GM12878 (cell line): ENCODE measurements around the gene MT1B. TPM values are rescaled to one million over a fixed set of nuclear protein-coding genes. Genes with fewer than 3 reads are reported as not detected.
A peak's percentile ranks its signal among the peaks of the same experiment; 100 is the strongest.

Experiments
- ATAC-seq: fragments of 200-7000 bp; cut with Tn5 transposase; 3 replicates; pipeline ENCODE4 v1.9.1; 2020; ENCODE audit warnings: mild to moderate bottlenecking, moderate library complexity
- BruUV-seq: library from RNA; stranded (reverse); fragments of 400-500 nt; replicated peaks from 2 replicates; lab custom pipeline; 2021; lab: Mats Ljungman, UMichigan
- CTCF ChIA-PET: fragments of 300-600 bp; sonication (Branson Sonifier 250); formaldehyde crosslinking; extraction: SDS; loops from one replicate; lab custom pipeline; 2021; ENCODE audit warnings: inconsistent platforms; lab: Yijun Ruan, JAX
- POLR2A ChIA-PET: fragments of 350-600 bp; formaldehyde crosslinking; extraction: SDS; loops from one replicate; lab custom pipeline; 2021; ENCODE audit warnings: inconsistent platforms; lab: Charles Lee
- RAD21 ChIA-PET: fragments of 300-600 bp; sonication (Branson Sonifier 250); formaldehyde crosslinking; loops from one replicate; lab custom pipeline; 2023; ENCODE audit warnings: antibody characterized with exemption; ENCODE audit not compliant: unreplicated experiment; lab: Charles Lee
- SMC1A ChIA-PET: fragments of 300-600 bp; sonication (Branson Sonifier 250); formaldehyde crosslinking; loops from one replicate; lab custom pipeline; 2023; ENCODE audit not compliant: unreplicated experiment, uncharacterized antibody; lab: Charles Lee
- DNase-seq: peaks from one replicate; pipeline ENCODE4 v3.0.0-alpha.2; 2011; ENCODE audit warnings: low read depth, low spot score
- FAIRE-seq: peaks from 3 replicates; lab custom pipeline; 2011; peaks lifted over from hg19 to GRCh38; lab: Jason Lieb, UNC
- H2AFZ ChIP-seq: 2 replicates; pipeline ENCODE4 v1.6.0; 2011; ENCODE audit warnings: low read depth, low read length, control low read depth; ENCODE audit not compliant: control insufficient read depth
- H3K27ac ChIP-seq: 2 replicates; pipeline ENCODE4 v1.5.1; 2011; ENCODE audit warnings: control low read depth; ENCODE audit not compliant: control insufficient read depth, insufficient read depth
- H3K27me3 ChIP-seq, 2 experiments: replicated peaks in 1 of 2; 2 replicates each; pipeline versions ENCODE4 v1.6.0 to v1.6.1; 2011; ENCODE audit warnings: low read length in 1 of 2; ENCODE audit not compliant: control insufficient read depth in 2 of 2, insufficient read depth in 2 of 2
- H3K36me3 ChIP-seq, 2 experiments: 2 replicates each; pipeline ENCODE4 v1.5.1; 2011; ENCODE audit warnings: low read length in 1 of 2; ENCODE audit not compliant: control insufficient read depth in 2 of 2, insufficient read depth in 2 of 2
- H3K4me1 ChIP-seq: 2 replicates; pipeline ENCODE4 v1.6.1; 2011; ENCODE audit warnings: mild to moderate bottlenecking, low read length, moderate library complexity, mixed read lengths; ENCODE audit not compliant: control insufficient read depth, insufficient read depth
- H3K4me2 ChIP-seq: 2 replicates; pipeline ENCODE4 v1.6.0; 2011; ENCODE audit warnings: control low read depth; ENCODE audit not compliant: control insufficient read depth, insufficient read depth
- H3K4me3 ChIP-seq: fragments of 200-600 bp; sonication (generic); 2 replicates; pipeline ENCODE4 v1.5.1; 2016
- H3K79me2 ChIP-seq: 2 replicates; pipeline ENCODE4 v1.6.0; 2011; ENCODE audit warnings: low read length; ENCODE audit not compliant: control insufficient read depth, insufficient read depth
- H3K9ac ChIP-seq: 2 replicates; pipeline ENCODE4 v1.8.0; 2011; ENCODE audit warnings: low read length, control low read depth, mixed read lengths; ENCODE audit not compliant: control insufficient read depth, insufficient read depth
- H3K9me3 ChIP-seq: replicated peaks from 3 replicates; pipeline ENCODE4 v1.5.1; 2011; ENCODE audit warnings: mild to moderate bottlenecking, low read length; ENCODE audit not compliant: control insufficient read depth, insufficient read depth
- H4K20me1 ChIP-seq: 2 replicates; pipeline ENCODE4 v1.6.0; 2011; ENCODE audit not compliant: control insufficient read depth, insufficient read depth
- ATF7 ChIP-seq: fragments of 450-650 bp; IDR thresholded peaks from 2 replicates; pipeline ENCODE4 v1.6.1; 2016; ENCODE audit warnings: low read depth, mild to moderate bottlenecking
- BACH1 ChIP-seq: fragments of 450-650 bp; IDR thresholded peaks from 2 replicates; pipeline ENCODE4 v1.6.1; 2017; ENCODE audit warnings: mild to moderate bottlenecking, borderline replicate concordance
- CEBPZ ChIP-seq: fragments of 150-350 bp; IDR thresholded peaks from 2 replicates; pipeline ENCODE4 v1.6.1; 2016; ENCODE audit warnings: low read depth, low read length
- CHD2 ChIP-seq: IDR thresholded peaks from 2 replicates; pipeline ENCODE4 v1.6.1; 2011; ENCODE audit warnings: low read depth, low read length, improper control_type of control experiment, borderline replicate concordance
- FOXK2 ChIP-seq: fragments of 450-650 bp; IDR thresholded peaks from 2 replicates; pipeline ENCODE4 v1.6.1; 2017; ENCODE audit warnings: mild to moderate bottlenecking, moderate library complexity
- MEF2A ChIP-seq: IDR thresholded peaks from 2 replicates; pipeline ENCODE4 v1.6.1; 2011; ENCODE audit warnings: low read depth, mild to moderate bottlenecking, low read length, moderate library complexity; ENCODE audit not compliant: insufficient read depth
- NFXL1 ChIP-seq: fragments of 450-650 bp; IDR thresholded peaks from 2 replicates; pipeline ENCODE4 v1.6.1; 2017; ENCODE audit warnings: antibody characterized with exemption, mild to moderate bottlenecking, borderline replicate concordance
- POLR2AphosphoS2 ChIP-seq: IDR thresholded peaks from 2 replicates; pipeline ENCODE4 v1.6.1; 2011; ENCODE audit warnings: low read depth, mild to moderate bottlenecking, low read length, improper control_type of control experiment, moderate library complexity
- WGBS: methylation state at CpG from one replicate; pipeline ENCODE4 v1.1.6; 2016; ENCODE audit warnings: low lambda C conversion rate; ENCODE audit not compliant: insufficient replicate concordance, insufficient coverage; ENCODE audit errors: missing lambda C conversion rate; 5-methylcytosine and 5-hydroxymethylcytosine counted together
- in situ Hi-C: fragments of 300-500 bp; cut with MboI; formaldehyde crosslinking; loops from 9 replicates; pipeline ENCODE4 v1.14.3; 2018; ENCODE audit warnings: mixed read lengths
- intact Hi-C: fragments of 100-400 bp; cut with micrococcal nuclease; formaldehyde crosslinking; loops from one replicate; pipeline ENCODE4 v1.14.2; 2022; ENCODE audit not compliant: unreplicated experiment
- polyA plus RNA-seq, 11 experiments: library from polyadenylated mRNA; depleted of rRNA in 4 of 11; unstranded in 6 of 11; stranded (reverse) in 5 of 11; fragments of >200 nt; fragmentation: Nextera tagmentation in 4 of 11; fragmentation: Illumina TruSeq in 1 of 11; extraction: Ambion mirVana in 4 of 11; extraction: Trizol in 1 of 11; gene quantifications; 1 replicate in 1 of 11; 2 replicates in 10 of 11; pipeline versions ENCODE4 v1.2.1 to v1.2.3, GENCODE V29; 2011 to 2016; ENCODE audit warnings: inconsistent platforms in 2 of 11, missing spikeins in 2 of 11, low read depth in 1 of 11
- total RNA-seq, 4 experiments: library from RNA; depleted of rRNA in 3 of 4; stranded (reverse); fragments of >200 nt in 3 of 4; fragmentation: Illumina TruSeq in 1 of 4; extraction: Trizol in 1 of 4; gene quantifications; 2 replicates each; pipeline versions ENCODE4 v1.2.1 to v1.2.3, GENCODE V29; 2013 to 2021
- TF ChIP-seq, protein P1 (sequence below): fragments of 450-650 bp; IDR thresholded peaks from 2 replicates; pipeline ENCODE4 v1.6.1; 2016; ENCODE audit warnings: mild to moderate bottlenecking, moderate library complexity, borderline replicate concordance
- TF ChIP-seq, protein P2 (sequence below): IDR thresholded peaks from 2 replicates; pipeline ENCODE4 v1.6.1; 2012; ENCODE audit warnings: improper control_type of control experiment, low read depth, low read length; ENCODE audit not compliant: insufficient replicate concordance

Gene MT1B
- total and polyA plus RNA-seq, 10 of the 15 experiments (the other 5 are each of a cell fraction or from before 2014, with no cell fraction given) = not detected

DNA sequence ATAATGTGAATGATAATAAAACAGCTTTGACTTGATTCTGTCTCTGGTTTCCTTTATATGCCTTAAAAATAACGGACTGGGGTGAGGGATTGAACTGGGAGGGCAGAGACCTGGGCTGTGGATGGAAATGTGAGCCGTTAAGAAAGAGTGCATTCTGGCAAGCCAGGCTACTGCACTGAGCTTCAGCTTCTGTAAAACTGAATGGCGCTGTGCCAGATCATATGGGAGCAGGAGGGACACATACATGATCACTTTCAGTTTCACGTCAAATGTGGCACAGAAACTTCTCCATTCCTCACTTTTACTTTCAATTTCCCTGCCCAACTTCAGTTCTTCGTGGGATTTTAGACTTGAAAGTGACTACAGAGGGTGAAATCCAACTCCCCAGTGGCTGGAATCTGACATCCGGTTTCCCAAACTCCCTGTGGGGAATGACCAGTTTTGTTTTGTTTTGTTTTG, 42.2 kb upstream of the MT1B start:
- Histone ChIP-seq H3K4me2 (peak overlapping the region; percentile 82), H3K4me1 (peaks cover 25% of the 10 kb centered on the region), H3K9ac (no peak overlapping the region), H2AFZ (no peak overlapping the region), H3K27ac (peak overlapping the region; percentile 50; the same call in 1 of the 2 replicates), H3K27me3 (no peaks in the 10 kb centered on the region; a peak in 1 of 4 replicates), H3K36me3 (no peaks in the 10 kb centered on the region), H3K4me3 (peak overlapping the region; percentile 70), H3K79me2 (no peaks in the 10 kb centered on the region), H4K20me1 (no peaks in the 10 kb centered on the region), H3K9me3 (no peaks in the 10 kb centered on the region)
- BruUV-seq = no TSS peak
- ChIA-PET CTCF (interaction anchor here (1.0 to 10.0 kb wide), 5 partner anchors 9 to 92 kb away, joined by 4 to 77 read pairs (median 5); no protein-coding TSS in a partner anchor), SMC1A (interaction anchor here (1.0 to 4.6 kb wide), 4 partner anchors 9 to 92 kb away, joined by 3 to 27 read pairs (median 8); no protein-coding TSS in a partner anchor), POLR2A (interaction anchor here (1.2 to 1.7 kb wide), 4 partner anchors 16 to 73 kb away, joined by 3 to 6 read pairs (median 4); partner anchors contain the start of genes MT1E and MT1X), RAD21 (interaction anchor here (1.3 to 4.6 kb wide), 6 partner anchors 15 to 91 kb away, joined by 3 to 23 read pairs (median 5); partner anchors contain the start of gene MT1E)
- ATAC-seq (peak; percentile 66), DNase-seq (peak; percentile 87), FAIRE-seq (peak; percentile 78)
- intact Hi-C loops = loop anchor here (1.0 kb wide), 1 partner anchor 73 kb away; the partner anchor contains the start of gene MT1X
- in situ Hi-C loops = no loop called here
- 2% methylated on average over 6 of the region's 6 CpGs for WGBS
- TF ChIP-seq MEF2A (no peak), FOXK2 (no peak), ATF7 (peak; percentile 58), CHD2 (no peak), POLR2AphosphoS2 (no peak), BACH1 (peak; percentile 54; the same call in 1 of the 2 replicates), CEBPZ (no peak), NFXL1 (no peak)
- TF ChIP-seq, protein P1, sequence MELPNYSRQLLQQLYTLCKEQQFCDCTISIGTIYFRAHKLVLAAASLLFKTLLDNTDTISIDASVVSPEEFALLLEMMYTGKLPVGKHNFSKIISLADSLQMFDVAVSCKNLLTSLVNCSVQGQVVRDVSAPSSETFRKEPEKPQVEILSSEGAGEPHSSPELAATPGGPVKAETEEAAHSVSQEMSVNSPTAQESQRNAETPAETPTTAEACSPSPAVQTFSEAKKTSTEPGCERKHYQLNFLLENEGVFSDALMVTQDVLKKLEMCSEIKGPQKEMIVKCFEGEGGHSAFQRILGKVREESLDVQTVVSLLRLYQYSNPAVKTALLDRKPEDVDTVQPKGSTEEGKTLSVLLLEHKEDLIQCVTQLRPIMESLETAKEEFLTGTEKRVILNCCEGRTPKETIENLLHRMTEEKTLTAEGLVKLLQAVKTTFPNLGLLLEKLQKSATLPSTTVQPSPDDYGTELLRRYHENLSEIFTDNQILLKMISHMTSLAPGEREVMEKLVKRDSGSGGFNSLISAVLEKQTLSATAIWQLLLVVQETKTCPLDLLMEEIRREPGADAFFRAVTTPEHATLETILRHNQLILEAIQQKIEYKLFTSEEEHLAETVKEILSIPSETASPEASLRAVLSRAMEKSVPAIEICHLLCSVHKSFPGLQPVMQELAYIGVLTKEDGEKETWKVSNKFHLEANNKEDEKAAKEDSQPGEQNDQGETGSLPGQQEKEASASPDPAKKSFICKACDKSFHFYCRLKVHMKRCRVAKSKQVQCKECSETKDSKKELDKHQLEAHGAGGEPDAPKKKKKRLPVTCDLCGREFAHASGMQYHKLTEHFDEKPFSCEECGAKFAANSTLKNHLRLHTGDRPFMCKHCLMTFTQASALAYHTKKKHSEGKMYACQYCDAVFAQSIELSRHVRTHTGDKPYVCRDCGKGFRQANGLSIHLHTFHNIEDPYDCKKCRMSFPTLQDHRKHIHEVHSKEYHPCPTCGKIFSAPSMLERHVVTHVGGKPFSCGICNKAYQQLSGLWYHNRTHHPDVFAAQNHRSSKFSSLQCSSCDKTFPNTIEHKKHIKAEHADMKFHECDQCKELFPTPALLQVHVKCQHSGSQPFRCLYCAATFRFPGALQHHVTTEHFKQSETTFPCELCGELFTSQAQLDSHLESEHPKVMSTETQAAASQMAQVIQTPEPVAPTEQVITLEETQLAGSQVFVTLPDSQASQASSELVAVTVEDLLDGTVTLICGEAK = no peak
- TF ChIP-seq, protein P2, sequence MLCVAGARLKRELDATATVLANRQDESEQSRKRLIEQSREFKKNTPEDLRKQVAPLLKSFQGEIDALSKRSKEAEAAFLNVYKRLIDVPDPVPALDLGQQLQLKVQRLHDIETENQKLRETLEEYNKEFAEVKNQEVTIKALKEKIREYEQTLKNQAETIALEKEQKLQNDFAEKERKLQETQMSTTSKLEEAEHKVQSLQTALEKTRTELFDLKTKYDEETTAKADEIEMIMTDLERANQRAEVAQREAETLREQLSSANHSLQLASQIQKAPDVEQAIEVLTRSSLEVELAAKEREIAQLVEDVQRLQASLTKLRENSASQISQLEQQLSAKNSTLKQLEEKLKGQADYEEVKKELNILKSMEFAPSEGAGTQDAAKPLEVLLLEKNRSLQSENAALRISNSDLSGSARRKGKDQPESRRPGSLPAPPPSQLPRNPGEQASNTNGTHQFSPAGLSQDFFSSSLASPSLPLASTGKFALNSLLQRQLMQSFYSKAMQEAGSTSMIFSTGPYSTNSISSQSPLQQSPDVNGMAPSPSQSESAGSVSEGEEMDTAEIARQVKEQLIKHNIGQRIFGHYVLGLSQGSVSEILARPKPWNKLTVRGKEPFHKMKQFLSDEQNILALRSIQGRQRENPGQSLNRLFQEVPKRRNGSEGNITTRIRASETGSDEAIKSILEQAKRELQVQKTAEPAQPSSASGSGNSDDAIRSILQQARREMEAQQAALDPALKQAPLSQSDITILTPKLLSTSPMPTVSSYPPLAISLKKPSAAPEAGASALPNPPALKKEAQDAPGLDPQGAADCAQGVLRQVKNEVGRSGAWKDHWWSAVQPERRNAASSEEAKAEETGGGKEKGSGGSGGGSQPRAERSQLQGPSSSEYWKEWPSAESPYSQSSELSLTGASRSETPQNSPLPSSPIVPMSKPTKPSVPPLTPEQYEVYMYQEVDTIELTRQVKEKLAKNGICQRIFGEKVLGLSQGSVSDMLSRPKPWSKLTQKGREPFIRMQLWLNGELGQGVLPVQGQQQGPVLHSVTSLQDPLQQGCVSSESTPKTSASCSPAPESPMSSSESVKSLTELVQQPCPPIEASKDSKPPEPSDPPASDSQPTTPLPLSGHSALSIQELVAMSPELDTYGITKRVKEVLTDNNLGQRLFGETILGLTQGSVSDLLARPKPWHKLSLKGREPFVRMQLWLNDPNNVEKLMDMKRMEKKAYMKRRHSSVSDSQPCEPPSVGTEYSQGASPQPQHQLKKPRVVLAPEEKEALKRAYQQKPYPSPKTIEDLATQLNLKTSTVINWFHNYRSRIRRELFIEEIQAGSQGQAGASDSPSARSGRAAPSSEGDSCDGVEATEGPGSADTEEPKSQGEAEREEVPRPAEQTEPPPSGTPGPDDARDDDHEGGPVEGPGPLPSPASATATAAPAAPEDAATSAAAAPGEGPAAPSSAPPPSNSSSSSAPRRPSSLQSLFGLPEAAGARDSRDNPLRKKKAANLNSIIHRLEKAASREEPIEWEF = peak; percentile 59
